Stomach (tissue), 4 donors: ENCODE results near the gene RPS6KA2.

Experiments
- CTCF ChIP-seq, 7 experiments: fragments of 450-650 bp in 4 of 7; fragments of 200-600 bp in 3 of 7; sonication (generic) in 3 of 7; IDR thresholded peaks; one replicate each; pipeline ENCODE4 v1.5.1; 2016 to 2019; ENCODE audit warnings: antibody characterized with exemption in 7 of 7, control low read depth in 2 of 7, mild to moderate bottlenecking in 1 of 7
- EP300 ChIP-seq: sonication (generic); formaldehyde crosslinking; IDR thresholded peaks from one replicate; pipeline ENCODE4 v1.6.1; 2017; ENCODE audit warnings: antibody characterized with exemption
- POLR2AphosphoS5 ChIP-seq, 3 donors: sonication (generic); formaldehyde crosslinking; IDR thresholded peaks; one replicate each; pipeline ENCODE4 v1.6.1; 2016; ENCODE audit warnings: antibody characterized with exemption in 3 of 3

GRCh38 chr6:166446567-166447065 is 180.4 kb downstream of the RPS6KA2 start:
- no peak for TF ChIP-seq CTCF (IDR thresholded peaks at IDR 0.05)
- no peak for TF ChIP-seq POLR2AphosphoS5 (IDR thresholded peaks at IDR 0.05)
- no peak for TF ChIP-seq EP300
